HL-60 (cell line): ENCODE results near the gene CRABP1.

ENCODE experiments used
- DNase-seq, 2 experiments: peaks; one replicate each; pipeline ENCODE4 v3.0.0-alpha.2; 2010 to 2020; ENCODE audit warnings: low read depth in 1 of 2, low spot score in 1 of 2
- H3K27ac ChIP-seq: fragments of 250-450 bp; sonication (Bioruptor Pico); replicated peaks from 2 replicates; pipeline ENCODE4 v1.5.1; 2020; ENCODE audit warnings: mild to moderate bottlenecking, moderate library complexity
- H3K27me3 ChIP-seq: fragments of 250-450 bp; sonication (Bioruptor Pico); 2 replicates; pipeline ENCODE4 v1.5.1; 2021; ENCODE audit warnings: mild to moderate bottlenecking, moderate library complexity; ENCODE audit not compliant: insufficient read depth, poor library complexity, severe bottlenecking
- H3K4me3 ChIP-seq: replicated peaks from 2 replicates; pipeline ENCODE4 v1.5.1; 2011; ENCODE audit warnings: mild to moderate bottlenecking, control low read depth, low read length; ENCODE audit not compliant: insufficient read depth
- GABPA ChIP-seq: IDR thresholded peaks from 2 replicates; pipeline ENCODE4 v1.6.1; 2012; ENCODE audit warnings: low read depth
- POLR2AphosphoS5 ChIP-seq: IDR thresholded peaks from 2 replicates; pipeline ENCODE4 v1.6.1; 2012; ENCODE audit warnings: low read depth
- SPI1 ChIP-seq: IDR thresholded peaks from 2 replicates; pipeline ENCODE4 v1.6.1; 2012; ENCODE audit warnings: low read depth, mild to moderate bottlenecking, borderline replicate concordance
- TF ChIP-seq, protein P1 (sequence below): IDR thresholded peaks from 2 replicates; pipeline ENCODE4 v1.6.1; 2012; ENCODE audit warnings: low read depth; ENCODE audit not compliant: insufficient replicate concordance
- TF ChIP-seq, protein P2 (sequence below): IDR thresholded peaks from one replicate; pipeline ENCODE4 v1.5.1; 2011; ENCODE audit warnings: low read length, control low read depth, inconsistent platforms; ENCODE audit not compliant: insufficient read depth

Gene CRABP1

DNA sequence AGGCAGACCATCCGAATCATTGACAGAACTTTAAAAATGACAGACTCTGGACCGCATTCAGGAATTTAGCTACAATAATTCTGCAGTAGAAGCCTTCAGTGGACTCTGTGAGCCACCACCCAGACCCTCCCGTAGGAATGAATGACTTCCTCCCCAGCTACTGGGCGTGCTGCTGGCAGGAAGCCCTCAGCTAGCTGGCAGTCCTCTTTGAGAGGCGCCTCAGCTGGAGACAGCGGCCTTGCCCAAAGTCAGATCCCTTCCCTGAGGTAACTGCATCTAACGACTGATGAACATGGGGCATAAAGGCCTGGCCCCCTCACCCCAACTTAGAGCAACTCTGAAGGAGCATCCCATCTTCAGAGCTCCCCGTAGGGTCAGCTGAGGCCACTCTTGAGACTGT is 25.8 kb downstream of the CRABP1 start:
- no peak for DNase-seq
- peak; percentile 23; the same call in 1 of the 2 replicates for TF ChIP-seq SPI1
- no peak for TF ChIP-seq GABPA
- no peak overlapping the region for H3K4me3 ChIP-seq
- no peaks in the 10 kb centered on the region for H3K27me3 ChIP-seq
- no peak overlapping the region for H3K27ac ChIP-seq

DNA sequence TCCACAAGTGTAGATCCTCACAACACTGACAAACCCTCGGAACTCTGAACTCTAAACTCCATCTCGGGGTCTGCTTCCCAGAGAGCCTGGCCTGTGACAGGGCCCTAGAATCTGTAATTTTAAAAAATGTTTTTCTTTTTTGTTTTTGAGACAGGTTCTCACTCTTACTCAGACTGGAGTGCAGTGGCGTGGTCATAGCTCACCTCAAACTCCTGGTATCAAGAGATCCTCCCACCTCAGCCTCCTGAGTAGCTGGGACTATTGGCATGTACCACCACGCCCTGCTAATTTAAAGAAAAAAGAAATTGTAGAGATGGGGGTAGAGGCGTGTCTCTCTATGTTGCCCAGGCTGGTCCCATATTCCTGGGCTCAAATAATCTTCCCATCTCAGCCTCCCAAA is 26.2 kb downstream of the CRABP1 start:
- H3K27me3 ChIP-seq, result no peaks in the 10 kb centered on the region
- no peak overlapping the region for H3K4me3 ChIP-seq
- H3K27ac ChIP-seq, result no peak overlapping the region
- DNase-seq, result no peak
- TF ChIP-seq, protein P1, sequence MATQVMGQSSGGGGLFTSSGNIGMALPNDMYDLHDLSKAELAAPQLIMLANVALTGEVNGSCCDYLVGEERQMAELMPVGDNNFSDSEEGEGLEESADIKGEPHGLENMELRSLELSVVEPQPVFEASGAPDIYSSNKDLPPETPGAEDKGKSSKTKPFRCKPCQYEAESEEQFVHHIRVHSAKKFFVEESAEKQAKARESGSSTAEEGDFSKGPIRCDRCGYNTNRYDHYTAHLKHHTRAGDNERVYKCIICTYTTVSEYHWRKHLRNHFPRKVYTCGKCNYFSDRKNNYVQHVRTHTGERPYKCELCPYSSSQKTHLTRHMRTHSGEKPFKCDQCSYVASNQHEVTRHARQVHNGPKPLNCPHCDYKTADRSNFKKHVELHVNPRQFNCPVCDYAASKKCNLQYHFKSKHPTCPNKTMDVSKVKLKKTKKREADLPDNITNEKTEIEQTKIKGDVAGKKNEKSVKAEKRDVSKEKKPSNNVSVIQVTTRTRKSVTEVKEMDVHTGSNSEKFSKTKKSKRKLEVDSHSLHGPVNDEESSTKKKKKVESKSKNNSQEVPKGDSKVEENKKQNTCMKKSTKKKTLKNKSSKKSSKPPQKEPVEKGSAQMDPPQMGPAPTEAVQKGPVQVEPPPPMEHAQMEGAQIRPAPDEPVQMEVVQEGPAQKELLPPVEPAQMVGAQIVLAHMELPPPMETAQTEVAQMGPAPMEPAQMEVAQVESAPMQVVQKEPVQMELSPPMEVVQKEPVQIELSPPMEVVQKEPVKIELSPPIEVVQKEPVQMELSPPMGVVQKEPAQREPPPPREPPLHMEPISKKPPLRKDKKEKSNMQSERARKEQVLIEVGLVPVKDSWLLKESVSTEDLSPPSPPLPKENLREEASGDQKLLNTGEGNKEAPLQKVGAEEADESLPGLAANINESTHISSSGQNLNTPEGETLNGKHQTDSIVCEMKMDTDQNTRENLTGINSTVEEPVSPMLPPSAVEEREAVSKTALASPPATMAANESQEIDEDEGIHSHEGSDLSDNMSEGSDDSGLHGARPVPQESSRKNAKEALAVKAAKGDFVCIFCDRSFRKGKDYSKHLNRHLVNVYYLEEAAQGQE, result no peak
- TF ChIP-seq, protein P2, sequence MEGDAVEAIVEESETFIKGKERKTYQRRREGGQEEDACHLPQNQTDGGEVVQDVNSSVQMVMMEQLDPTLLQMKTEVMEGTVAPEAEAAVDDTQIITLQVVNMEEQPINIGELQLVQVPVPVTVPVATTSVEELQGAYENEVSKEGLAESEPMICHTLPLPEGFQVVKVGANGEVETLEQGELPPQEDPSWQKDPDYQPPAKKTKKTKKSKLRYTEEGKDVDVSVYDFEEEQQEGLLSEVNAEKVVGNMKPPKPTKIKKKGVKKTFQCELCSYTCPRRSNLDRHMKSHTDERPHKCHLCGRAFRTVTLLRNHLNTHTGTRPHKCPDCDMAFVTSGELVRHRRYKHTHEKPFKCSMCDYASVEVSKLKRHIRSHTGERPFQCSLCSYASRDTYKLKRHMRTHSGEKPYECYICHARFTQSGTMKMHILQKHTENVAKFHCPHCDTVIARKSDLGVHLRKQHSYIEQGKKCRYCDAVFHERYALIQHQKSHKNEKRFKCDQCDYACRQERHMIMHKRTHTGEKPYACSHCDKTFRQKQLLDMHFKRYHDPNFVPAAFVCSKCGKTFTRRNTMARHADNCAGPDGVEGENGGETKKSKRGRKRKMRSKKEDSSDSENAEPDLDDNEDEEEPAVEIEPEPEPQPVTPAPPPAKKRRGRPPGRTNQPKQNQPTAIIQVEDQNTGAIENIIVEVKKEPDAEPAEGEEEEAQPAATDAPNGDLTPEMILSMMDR, result no peak
- no peak for TF ChIP-seq GABPA
- no peak for TF ChIP-seq POLR2AphosphoS5
- no peak for TF ChIP-seq SPI1

DNA sequence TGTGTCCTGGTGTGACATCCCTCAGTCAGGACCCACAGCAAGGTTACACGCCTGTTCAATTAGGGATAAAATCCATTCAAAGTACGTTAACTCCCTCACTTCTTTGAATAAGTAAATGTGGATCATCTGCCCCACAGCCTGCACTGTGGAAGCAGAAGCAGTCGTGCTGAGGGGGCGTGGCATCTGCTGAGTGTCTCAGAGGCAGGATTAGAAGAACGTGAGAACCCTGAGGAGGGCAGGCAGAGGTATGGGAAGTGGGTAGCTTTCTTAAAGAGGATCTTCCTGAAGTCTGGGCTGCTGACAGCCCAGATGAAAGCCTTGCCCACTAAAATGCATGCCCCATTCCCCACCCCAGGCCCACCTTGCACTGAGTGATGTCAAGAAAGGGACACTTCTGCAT is 28.5 kb downstream of the CRABP1 start:
- TF ChIP-seq, protein P2, result no peak
- no peak for TF ChIP-seq GABPA
- TF ChIP-seq, protein P1, result no peak
- no peak for TF ChIP-seq SPI1
- TF ChIP-seq POLR2AphosphoS5, result no peak
- peak; percentile 22 to 63 for DNase-seq

DNA sequence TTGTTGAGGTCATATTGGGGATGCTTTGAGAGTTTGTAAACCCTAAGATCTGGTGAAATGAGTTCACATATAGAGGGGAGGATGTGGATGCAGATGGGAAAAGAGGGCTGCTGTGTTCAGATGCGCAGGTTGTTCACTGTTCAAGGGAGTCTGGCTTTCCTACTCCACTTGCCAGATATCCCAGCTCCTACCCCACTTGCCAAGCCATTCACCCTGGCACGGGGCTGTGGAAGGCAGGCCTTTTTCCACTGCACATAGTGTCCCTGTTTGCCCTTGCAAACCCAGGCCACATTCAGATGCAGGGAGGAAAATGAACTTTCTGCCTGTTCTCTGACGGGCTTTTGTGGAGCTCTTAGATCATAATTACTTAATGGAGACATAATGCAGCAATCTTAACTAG is 29.0 kb downstream of the CRABP1 start:
- no peaks in the 10 kb centered on the region for H3K27me3 ChIP-seq
- H3K4me3 ChIP-seq, result no peak overlapping the region
- TF ChIP-seq SPI1 (no peak), POLR2AphosphoS5 (no peak), GABPA (no peak)
- TF ChIP-seq, protein P2, result no peak
- TF ChIP-seq, protein P1, result no peak
- H3K27ac ChIP-seq, result no peak overlapping the region
- no peak for DNase-seq

More for the DNA sequence above, 28.5 kb downstream of the CRABP1 start:
- H3K4me3 ChIP-seq, result no peak overlapping the region
- no peak overlapping the region for H3K27ac ChIP-seq
- H3K27me3 ChIP-seq, result no peaks in the 10 kb centered on the region
